HG02970 (cell line): ENCODE measurements around the gene TTC33.

Experiments
- ATAC-seq: cut with Tn5 transposase; IDR thresholded peaks from one replicate; pipeline ENCODE4 v1.9.1; 2021; ENCODE audit warnings: mild to moderate bottlenecking, moderate library complexity, moderate number of reproducible peaks; ENCODE audit not compliant: unreplicated experiment, low FRiP score

TTC33 gene

DNA sequence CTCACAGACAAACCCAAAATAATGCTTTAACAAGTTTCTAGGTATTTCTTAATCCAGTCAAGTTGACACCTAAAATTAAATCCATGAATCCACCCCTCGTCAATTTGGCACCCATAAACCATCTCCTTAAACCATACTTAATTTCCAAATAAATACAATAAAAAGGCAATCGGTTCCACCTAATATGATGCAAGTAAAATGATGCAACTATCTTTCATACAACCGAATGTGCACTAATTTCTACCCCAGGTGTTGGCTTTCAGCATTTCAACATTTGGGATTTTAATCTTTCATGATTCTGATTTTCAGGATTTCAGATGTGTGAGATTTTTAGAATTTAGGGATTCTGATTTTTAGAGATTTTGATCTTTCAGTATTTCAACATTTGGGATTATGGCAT lies 25.1 kb upstream of the TTC33 start:
- ATAC-seq = no peak

DNA sequence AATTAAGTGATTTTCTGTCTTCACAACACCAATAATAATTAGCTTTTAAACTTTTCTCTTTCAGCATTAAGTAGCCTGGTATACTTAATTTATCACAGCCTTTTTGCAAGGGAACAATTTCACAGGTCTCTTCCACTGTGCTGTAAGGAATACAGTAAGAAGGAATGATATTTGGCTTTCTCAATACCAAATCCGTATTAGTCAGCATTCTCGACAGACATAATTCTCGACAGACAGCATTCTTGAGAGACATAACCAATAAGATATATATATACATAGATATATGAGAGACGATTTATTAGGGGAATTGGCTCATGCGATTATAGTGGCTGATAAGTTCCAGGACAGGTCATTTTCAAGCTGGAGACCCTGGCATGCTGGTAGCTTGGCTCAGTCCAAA lies 24.4 kb upstream of the TTC33 start:
- no peak for ATAC-seq

- ATAC-seq = no peak
Observed at GRCh38 chr5:40779561-40779960, 23.8 kb upstream of the TTC33 start.

- no peak for ATAC-seq
Observed at GRCh38 chr5:40778133-40778532, 22.4 kb upstream of the TTC33 start.

- no peak for ATAC-seq
Observed at GRCh38 chr5:40776658-40776977, 20.9 kb upstream of the TTC33 start.

DNA sequence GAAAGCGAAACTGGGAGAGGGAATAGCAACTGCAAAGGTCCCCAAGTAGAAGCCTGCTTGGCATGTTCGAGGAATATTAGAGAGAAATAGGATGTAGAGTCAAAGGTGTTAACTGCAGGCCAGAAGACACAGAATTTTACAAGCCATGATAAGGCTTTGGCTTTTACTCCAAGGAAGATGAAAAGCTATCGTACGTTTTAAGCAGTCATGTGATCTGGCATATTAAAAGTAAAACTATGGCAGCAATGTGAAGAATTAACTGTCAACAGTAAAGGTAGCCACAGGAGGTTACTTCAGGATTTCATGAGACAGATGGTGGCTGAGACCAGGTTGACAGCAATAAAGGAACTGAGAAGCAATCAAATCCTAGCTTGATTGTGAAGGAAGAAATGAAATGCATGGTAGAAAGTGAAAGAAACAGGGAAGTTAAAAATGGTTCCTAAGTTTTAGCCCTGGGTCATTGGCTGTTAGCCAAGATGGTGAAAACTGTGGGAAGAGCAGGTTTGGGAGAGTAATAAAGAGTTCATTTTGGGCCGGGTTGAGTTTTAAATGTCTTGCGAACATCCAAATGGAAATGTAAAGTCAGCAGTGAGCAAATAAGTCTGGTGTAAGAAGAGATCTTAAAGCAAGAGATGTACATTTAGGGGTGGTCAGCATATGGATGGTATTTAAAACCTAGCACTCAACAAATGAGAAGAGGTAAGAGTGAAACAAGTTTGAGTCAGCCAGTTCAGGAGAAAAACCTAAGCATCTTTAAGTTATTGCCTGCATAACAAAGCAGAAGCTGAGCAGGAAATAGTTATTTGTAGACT lies 20.3 kb upstream of the TTC33 start:
- no peak for ATAC-seq

- ATAC-seq = no peak
Observed at GRCh38 chr5:40775085-40775845, 19.5 kb upstream of the TTC33 start.

DNA sequence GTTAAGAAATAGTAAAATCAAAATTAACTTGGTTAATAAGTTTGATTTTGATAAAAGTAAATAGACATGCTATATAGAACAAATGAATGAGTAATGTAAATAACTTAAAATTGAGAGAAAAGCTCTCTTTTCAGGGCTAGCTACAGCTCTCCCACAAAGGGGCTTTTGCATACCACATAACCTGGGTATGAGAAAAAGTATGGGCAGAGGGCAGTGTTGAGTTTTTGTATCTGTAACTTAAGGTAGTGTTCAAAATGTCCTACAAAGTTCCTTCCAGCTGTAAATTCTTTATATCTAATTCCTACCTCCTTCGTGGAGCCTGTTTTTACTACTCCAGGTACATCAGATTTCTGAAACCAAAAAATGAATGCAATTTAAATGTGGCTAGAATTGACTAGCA lies 18.9 kb upstream of the TTC33 start:
- ATAC-seq = no peak

DNA sequence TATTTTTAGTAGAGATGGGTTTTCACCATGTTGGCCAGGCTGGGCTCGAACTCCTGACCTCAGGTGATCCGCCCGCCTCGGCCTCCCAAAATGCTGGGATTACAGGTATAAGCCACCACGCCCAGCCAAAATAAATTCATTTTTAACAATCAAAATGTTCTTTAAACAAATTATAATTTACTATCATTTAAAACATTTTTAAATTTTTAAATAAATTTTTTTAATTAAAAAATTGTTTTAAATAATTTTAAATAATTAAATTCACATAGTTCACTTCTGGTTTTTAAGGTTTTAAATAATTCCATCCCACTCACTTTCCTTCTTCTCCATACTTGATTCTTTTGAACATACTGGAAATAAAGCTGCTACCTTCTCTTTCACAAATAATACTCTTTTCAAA lies 15.0 kb upstream of the TTC33 start:
- ATAC-seq = no peak

GRCh38 chr5:40762705-40763104 lies 6.9 kb upstream of the TTC33 start:
- no peak for ATAC-seq

GRCh38 chr5:40757400-40757799 lies 1.6 kb upstream of the TTC33 start:
- ATAC-seq = no peak

DNA sequence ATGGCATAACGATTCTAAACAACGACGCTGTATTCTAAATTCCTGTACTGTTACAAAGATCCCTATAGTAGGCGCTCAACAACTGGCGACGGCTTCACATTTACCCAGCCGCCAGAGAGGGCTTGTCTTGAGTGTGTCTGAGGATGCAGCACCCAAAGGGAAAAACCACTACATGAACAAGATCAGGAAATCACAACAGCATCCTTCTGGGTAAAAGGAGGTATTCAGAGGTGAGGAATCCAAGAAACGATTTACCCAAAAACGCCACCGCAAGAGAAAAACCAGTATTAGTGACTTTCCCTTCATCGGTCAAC lies 711 bp downstream of the TTC33 start:
- ATAC-seq = peak; percentile 60

DNA sequence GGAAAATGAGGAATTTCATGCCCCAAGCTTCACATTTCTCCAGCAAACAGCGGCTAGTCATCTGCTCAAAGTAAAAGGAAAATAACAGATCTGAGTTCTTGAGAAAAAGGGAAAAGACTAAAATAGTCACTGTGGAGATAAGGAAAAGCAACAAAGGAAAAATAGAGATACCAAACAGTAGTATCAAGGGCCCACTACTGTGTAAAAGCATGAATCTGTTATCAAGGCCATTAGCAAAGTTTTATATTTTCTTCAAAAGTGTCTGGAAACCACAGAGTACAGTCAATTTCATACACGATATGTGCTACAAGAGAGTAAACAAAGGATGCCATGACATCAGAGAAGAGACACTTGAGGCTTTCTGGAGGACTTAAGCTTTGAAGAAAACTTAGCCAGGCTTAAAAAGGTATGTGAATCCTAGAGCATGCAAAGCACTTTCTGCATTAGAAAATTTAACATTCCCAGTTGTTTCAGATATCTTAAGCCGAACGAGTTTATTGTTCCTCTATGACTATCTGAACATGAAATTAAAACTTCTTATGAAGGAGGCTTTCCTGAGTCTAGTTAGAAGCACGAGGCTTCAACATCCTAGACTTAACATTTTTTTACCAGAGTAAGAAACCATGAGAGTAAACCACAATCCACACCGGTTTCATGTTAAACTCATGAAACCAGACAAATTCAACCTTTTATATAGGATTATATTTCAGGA lies 1.2 kb downstream of the TTC33 start:
- ATAC-seq = no peak

- no peak for ATAC-seq
Observed at GRCh38 chr5:40746703-40747102, 9.1 kb downstream of the TTC33 start.

DNA sequence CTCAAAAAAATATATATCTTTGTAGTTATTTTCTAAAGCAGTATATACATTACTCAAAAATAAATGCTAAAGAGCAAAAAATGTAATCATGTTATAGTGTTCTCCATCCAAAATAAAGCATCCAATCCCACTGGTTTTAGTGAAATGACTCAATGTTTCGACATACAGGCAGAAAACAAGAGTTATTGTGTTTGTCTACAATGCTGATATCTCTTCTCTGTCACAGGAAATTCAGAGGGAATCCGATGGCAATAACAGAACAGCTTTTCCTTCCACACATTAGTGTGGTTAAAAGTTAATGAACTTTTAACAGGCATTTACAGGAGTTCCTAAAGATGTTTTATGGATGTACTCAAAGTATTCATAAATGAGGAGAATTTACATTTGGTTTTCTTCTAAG lies 12.0 kb downstream of the TTC33 start:
- no peak for ATAC-seq

DNA sequence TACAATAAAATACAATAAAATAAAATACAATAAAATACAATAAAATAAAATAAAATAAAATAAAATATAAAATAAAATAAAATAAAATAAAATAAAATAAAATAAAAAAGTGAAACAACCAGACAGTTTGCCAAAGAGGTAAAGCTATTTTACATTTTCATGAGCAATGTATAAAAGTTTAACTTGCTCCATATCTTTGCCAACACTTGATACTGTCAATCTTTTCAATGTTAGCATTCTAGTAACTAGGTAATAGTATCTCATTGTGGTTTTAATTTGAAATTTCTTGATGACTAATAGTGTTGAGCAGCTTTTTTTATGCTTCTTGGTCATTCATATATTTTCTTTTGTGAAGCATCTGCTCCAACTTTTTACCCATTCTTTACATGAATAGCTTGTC lies 17.3 kb downstream of the TTC33 start:
- ATAC-seq = no peak

DNA sequence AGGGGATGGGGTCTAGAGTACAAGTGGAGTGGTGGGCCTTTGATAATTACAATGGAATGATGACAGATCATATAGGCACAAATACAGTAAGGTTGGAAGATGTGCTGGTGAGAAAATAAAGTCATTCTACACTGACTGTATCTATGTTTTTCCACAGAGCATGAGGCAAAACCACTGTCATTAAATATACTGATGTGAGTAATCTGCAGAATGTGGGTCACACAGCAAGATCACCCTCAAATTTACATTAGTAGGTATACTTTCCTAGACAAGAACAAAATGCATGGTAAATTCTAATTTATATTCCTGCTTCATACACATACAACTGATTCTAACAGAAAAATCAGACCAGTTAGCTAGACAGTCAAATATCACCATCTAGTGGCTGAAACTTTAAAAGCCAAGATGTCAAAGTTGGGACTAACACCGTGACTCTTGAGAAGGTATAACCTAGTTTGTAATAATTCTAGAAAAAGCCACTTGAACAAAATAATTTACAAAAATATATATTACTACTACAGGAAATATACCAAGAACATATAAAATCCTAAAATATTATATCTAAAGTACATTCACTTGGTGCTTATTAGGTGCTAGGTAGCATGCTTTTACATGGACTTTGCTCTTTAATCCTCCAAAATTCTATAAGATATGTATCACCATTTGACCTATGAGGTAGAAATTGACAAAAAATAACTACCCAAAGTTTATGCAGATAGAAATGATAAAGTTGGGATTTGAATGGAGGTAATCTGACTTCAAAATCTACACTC lies 19.5 kb downstream of the TTC33 start:
- ATAC-seq = peak; percentile 60

- ATAC-seq = no peak
Observed at GRCh38 chr5:40735609-40736008, 20.2 kb downstream of the TTC33 start.

GRCh38 chr5:40734986-40735385 lies 20.8 kb downstream of the TTC33 start:
- no peak for ATAC-seq

GRCh38 chr5:40733879-40734563 lies 21.7 kb downstream of the TTC33 start:
- ATAC-seq = no peak
